Activated naive CD4-positive, alpha-beta T cell treated with anti-CD3 and anti-CD28 coated beads, Interleukin-2, amount 10 ng/mL, durations not matched to agents 7 days and 5 days (primary cell): Measurements from ENCODE around the gene TECPR2.
A peak's percentile ranks its signal among the peaks of the same experiment; 100 is the strongest.
"Not testable (repeated sequence)": the region's sequence is repeated elsewhere in the genome, so short reads cannot be mapped to it uniquely, and the experiment has no call there.

Experiments
- CTCF ChIA-PET: fragments of 350-600 bp; sonication (Branson Sonifier 250); formaldehyde crosslinking; loops from one replicate; lab custom pipeline; 2021; ENCODE audit warnings: antibody characterized with exemption; lab: Charles Lee
- DNase-seq: peaks from one replicate; pipeline ENCODE4 v3.0.0-alpha.2; 2020
- H3K27ac Mint-ChIP-seq: one replicate; pipeline ENCODE4 v1.8.0; 2021; ENCODE audit warnings: mild to moderate bottlenecking, moderate library complexity, mixed read lengths
- H3K27me3 Mint-ChIP-seq: one replicate; pipeline ENCODE4 v1.8.0; 2021; ENCODE audit warnings: mild to moderate bottlenecking, mixed read lengths
- H3K36me3 Mint-ChIP-seq: one replicate; pipeline ENCODE4 v1.8.0; 2021; ENCODE audit warnings: mixed read lengths
- H3K4me1 Mint-ChIP-seq: one replicate; pipeline ENCODE4 v1.8.0; 2021; ENCODE audit warnings: mixed read lengths
- H3K4me3 Mint-ChIP-seq: one replicate; pipeline ENCODE4 v1.8.0; 2021; ENCODE audit warnings: mild to moderate bottlenecking, moderate library complexity, mixed read lengths
- H3K9me3 Mint-ChIP-seq: one replicate; pipeline ENCODE4 v1.8.0; 2021; ENCODE audit warnings: mixed read lengths

The TECPR2 gene

DNA sequence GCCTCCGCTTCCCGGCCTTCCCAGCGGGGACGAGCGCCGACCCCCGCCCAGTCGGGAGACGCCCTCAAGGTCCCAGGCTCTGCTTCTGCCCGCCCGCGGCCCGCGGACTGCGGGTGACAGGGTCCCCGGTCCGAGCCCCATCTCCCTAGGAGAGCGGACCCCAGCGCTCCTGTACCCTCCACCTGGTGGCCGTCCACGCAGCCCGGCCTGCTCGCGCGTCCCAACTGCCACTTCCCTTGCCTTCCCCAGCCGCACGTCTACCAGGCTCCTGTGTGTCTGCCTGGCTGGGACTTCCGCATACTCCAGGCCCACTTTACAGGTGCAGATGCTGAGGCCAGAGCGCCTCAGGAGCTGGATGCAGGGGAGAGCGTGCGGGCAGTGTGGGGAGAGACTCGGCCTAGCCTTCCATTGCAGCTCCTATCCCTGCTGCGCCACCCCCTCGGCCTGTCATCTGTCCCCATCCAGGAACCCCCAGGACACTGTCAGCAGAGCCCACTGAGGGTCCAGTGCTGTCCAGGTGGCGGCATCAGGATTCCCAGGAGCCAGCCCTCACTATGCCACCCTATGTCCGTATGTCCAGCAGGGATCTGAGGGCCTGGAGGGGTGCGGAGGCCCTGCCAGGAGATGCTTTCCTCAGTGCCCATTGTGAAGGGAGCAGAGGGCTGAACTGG, 154.8 kb downstream of the TECPR2 start:
- peaks cover 8% of the 10 kb centered on the region for H3K4me1 Mint-ChIP-seq
- H3K9me3 Mint-ChIP-seq, result no peaks in the 10 kb centered on the region
- no peaks in the 10 kb centered on the region for H3K36me3 Mint-ChIP-seq
- H3K27ac Mint-ChIP-seq, result no peak overlapping the region
- peak overlapping the region; percentile 75 for H3K4me3 Mint-ChIP-seq
- CTCF ChIA-PET, result interaction anchor here (2.4 to 2.7 kb wide), 2 partner anchors 80 to 199 kb away, joined by 19 to 24 read pairs; partner anchors contain the start of gene ZNF839
- peaks cover 51% of the 10 kb centered on the region for H3K27me3 Mint-ChIP-seq
- DNase-seq, result peak; percentile 24

DNA sequence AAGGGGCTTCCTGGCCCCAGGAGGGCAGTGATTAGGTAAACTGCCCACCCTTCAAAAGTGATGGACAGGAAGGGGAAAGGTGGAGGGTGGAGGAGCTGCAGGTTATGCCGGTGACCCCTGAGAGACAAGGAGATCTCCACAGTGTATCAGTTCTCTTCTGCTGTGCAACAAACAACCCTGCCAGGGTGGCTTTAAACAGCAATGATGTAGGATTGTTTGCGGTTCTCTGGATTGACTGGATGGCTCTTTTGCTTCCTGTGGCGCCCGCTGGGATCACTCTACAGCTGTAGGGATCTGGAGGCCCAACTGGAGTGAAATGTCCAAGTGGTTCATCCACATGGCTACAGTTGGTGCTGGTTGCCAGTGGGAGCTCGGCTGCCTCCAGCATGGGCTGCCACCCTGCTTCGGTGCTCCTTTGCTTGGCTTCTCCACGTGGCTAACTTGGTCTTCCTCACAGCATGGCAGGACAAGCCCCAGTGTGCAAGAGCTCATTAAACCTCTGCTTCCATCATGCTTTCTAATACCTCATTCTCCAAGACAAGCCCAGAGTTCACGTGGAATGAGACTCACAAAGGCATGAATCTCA, 155.4 kb downstream of the TECPR2 start:
- Mint-ChIP-seq H3K4me1 (peaks cover 14% of the 10 kb centered on the region), H3K9me3 (no peaks in the 10 kb centered on the region), H3K36me3 (no peaks in the 10 kb centered on the region), H3K27me3 (peaks cover 52% of the 10 kb centered on the region), H3K27ac (no peak overlapping the region), H3K4me3 (peak overlapping the region; percentile 75)
- no peak for DNase-seq
- CTCF ChIA-PET, result interaction anchor here (2.4 to 2.7 kb wide), 2 partner anchors 81 to 200 kb away, joined by 19 to 24 read pairs; partner anchors contain the start of gene ZNF839

GRCh38 chr14:102519709-102520108, 157.0 kb downstream of the TECPR2 start:
- DNase-seq, result not testable (repeated sequence)
- CTCF ChIA-PET, result interaction anchor here (0.9 to 2.7 kb wide), 3 partner anchors 82 to 206 kb away, joined by 3 to 24 read pairs (median 19); partner anchors contain the start of gene ZNF839

DNA sequence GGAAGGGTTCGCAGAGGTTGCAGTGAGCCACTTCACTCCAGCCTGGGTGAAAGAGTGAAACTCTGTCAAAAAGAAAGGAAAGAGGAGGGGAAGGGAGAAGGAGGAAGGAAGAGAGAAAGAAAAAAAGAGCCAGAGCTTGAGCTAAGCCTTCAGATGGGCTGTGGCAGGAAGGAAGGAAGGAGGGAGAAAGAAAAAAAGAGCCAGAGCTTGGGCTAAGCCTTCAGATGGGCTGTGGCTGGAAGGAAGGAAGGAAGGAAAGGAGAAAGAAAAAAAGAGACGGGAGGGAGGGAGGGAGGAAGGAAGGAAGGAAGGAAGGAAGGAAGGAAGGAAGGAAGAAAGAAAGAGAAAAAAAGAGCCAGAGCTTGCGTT, 160.4 kb downstream of the TECPR2 start:
- no peak overlapping the region for H3K27ac Mint-ChIP-seq
- peak overlapping the region; percentile 60 for H3K4me3 Mint-ChIP-seq
- no peaks in the 10 kb centered on the region for H3K9me3 Mint-ChIP-seq
- peaks cover 23% of the 10 kb centered on the region for H3K27me3 Mint-ChIP-seq
- no peak for DNase-seq
- H3K36me3 Mint-ChIP-seq, result no peaks in the 10 kb centered on the region
- H3K4me1 Mint-ChIP-seq, result peaks cover 36% of the 10 kb centered on the region
- CTCF ChIA-PET, result interaction anchor here (1.3 to 2.6 kb wide), 4 partner anchors 8 to 86 kb away, joined by 3 to 12 read pairs (median 7); no protein-coding TSS in a partner anchor

More at GRCh38 chr14:102519709-102520108, 157.0 kb downstream of the TECPR2 start:
- Mint-ChIP-seq H3K27me3 (peaks cover 50% of the 10 kb centered on the region), H3K4me1 (peaks cover 28% of the 10 kb centered on the region)
- not testable (repeated sequence) for H3K27ac Mint-ChIP-seq, H3K36me3 Mint-ChIP-seq, H3K9me3 Mint-ChIP-seq, H3K4me3 Mint-ChIP-seq

DNA sequence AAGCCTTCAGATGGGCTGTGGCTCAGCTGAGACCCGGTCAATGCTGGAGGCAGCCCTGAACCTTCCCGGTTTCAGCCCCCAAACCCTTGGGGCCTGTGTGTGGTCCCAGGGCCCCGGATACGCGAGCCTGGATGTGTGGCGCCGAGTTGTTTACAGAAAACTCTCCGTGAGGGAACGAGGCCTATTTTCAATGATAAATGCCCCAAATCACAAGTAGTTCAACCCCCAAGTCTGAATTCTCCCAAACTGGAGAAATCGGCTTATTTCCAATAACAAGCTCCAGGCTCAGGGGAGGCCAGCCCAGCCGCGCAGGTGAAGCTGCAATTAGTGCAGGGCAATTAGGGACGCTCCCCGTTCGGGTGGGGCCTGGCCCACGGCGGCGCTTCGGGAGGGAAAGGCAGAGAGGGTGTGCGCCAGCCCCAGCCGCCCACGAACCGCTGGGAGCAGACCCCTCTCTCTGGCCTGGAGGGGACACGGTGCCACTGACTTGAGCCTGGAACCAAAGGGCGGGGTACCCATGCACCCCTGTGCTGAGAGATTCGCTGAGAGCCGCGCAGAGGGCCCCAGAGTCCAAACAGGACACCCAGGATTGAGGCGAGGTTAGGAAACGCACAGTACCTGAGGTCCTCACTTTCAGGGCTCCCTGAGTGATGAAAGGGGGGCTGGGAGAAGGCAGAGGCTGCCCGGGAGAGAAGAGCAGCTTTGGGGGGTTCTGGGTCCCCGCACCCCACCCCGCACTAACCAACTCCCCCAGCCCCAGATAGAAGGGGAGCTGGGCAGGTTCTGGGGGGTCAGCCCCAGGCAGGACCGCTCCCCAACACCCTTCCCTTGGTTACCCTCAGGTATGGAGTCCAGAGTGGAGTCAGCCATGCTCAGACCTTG, 161.1 kb downstream of the TECPR2 start:
- Mint-ChIP-seq H3K27ac (peak overlapping the region; percentile 49), H3K27me3 (peaks cover 17% of the 10 kb centered on the region)

GRCh38 chr14:102524451-102525218, 161.9 kb downstream of the TECPR2 start:
- Mint-ChIP-seq H3K9me3 (no peaks in the 10 kb centered on the region), H3K4me3 (peak overlapping the region; percentile 81), H3K36me3 (no peaks in the 10 kb centered on the region), H3K27me3 (peaks cover 13% of the 10 kb centered on the region), H3K27ac (peak overlapping the region; percentile 88), H3K4me1 (peaks cover 36% of the 10 kb centered on the region)
- peak; percentile 95 for DNase-seq
- CTCF ChIA-PET, result interaction anchor here (0.6 to 2.6 kb wide), 15 partner anchors 9 to 258 kb away, joined by 3 to 12 read pairs (median 3); no protein-coding TSS in a partner anchor

More for the DNA sequence above, 161.1 kb downstream of the TECPR2 start:
- peaks cover 36% of the 10 kb centered on the region for H3K4me1 Mint-ChIP-seq
- no peaks in the 10 kb centered on the region for H3K36me3 Mint-ChIP-seq
- peak overlapping the region; percentile 60 for H3K4me3 Mint-ChIP-seq
- no peak for DNase-seq
- no peaks in the 10 kb centered on the region for H3K9me3 Mint-ChIP-seq
- CTCF ChIA-PET, result interaction anchor here (0.9 to 2.6 kb wide), 12 partner anchors 9 to 251 kb away, joined by 3 to 12 read pairs (median 4); no protein-coding TSS in a partner anchor

DNA sequence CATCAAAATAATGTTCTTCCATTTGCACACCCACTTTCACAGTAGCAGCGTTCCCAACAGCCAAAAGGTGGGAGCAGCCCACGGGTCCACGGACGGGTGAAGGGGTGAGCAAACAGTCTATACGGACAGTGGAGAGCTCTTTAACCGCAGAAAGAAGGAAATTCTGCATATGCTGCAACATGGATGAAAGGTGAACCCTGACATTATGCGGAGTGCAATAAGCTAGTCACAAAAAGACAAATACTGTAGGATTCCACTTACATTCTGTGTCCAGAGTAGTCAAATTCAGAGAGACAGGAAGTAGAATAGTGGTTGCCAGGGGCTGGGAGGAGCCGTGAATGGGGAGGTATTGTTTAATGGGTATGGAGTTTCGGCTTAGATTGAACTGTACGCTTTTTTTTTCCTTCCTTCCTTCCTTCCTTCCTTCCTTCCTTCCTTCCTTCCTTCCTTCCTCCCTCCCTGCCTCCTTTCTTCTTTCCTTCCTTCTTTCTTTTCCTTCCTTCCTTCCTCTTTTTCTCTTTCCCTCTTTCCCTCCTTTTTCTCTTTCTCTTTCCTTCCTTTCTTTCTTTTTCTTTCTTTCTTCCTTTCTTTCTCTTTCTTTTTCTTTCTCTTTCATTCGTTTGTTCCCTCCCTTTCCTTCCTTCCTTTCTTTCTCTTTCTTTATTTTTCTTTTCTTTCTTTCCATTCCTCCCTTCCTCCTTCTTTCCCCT, 162.6 kb downstream of the TECPR2 start:
- peak; percentile 68 for DNase-seq
- Mint-ChIP-seq H3K27ac (peak overlapping the region; percentile 88), H3K4me1 (peaks cover 36% of the 10 kb centered on the region), H3K4me3 (peak overlapping the region; percentile 81), H3K9me3 (no peaks in the 10 kb centered on the region), H3K36me3 (no peaks in the 10 kb centered on the region), H3K27me3 (peaks cover 7% of the 10 kb centered on the region)
- CTCF ChIA-PET, result interaction anchor here (0.6 to 2.6 kb wide), 13 partner anchors 10 to 257 kb away, joined by 3 to 12 read pairs (median 3); no protein-coding TSS in a partner anchor

DNA sequence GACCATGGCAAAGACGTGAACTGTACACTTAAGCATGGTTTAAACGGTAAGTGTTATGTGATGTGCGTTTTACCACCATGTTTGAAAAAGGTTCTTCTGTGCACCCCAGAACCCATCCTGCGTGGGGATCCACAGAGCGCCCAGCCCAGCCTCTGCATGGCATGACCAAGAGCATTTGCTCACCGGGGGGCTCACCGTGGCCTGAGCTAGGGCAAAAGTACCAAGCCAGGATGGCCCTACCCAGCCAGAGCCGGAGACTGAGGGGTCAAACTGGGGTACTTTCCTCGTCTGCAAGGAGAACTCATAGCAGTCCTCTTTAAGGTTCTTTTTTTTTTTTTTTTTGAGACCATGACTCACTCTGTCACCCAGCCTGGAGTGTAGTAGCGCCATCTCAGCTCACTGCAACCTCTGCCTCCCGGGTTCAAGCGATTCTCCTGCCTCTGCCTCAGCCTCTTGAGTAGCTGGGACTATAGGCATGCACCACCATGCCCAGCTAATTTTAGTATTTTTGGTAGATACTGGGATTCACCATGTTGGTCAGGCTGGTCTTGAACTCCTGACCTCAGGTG, 163.3 kb downstream of the TECPR2 start:
- Mint-ChIP-seq H3K4me1 (peaks cover 42% of the 10 kb centered on the region), H3K27ac (peak overlapping the region; percentile 88), H3K27me3 (peaks cover 7% of the 10 kb centered on the region), H3K9me3 (no peaks in the 10 kb centered on the region), H3K4me3 (peak overlapping the region; percentile 81), H3K36me3 (no peaks in the 10 kb centered on the region)
- no peak for DNase-seq
- CTCF ChIA-PET, result interaction anchor here (1.4 to 1.5 kb wide), 2 partner anchors 10 to 208 kb away, joined by 6 to 9 read pairs; no protein-coding TSS in a partner anchor

GRCh38 chr14:102528431-102529170, 165.9 kb downstream of the TECPR2 start:
- no peak for DNase-seq
- Mint-ChIP-seq H3K9me3 (no peaks in the 10 kb centered on the region), H3K4me3 (no peak overlapping the region), H3K27me3 (no peaks in the 10 kb centered on the region), H3K27ac (no peak overlapping the region), H3K4me1 (peaks cover 35% of the 10 kb centered on the region), H3K36me3 (no peaks in the 10 kb centered on the region)
- CTCF ChIA-PET, result no interaction called here

DNA sequence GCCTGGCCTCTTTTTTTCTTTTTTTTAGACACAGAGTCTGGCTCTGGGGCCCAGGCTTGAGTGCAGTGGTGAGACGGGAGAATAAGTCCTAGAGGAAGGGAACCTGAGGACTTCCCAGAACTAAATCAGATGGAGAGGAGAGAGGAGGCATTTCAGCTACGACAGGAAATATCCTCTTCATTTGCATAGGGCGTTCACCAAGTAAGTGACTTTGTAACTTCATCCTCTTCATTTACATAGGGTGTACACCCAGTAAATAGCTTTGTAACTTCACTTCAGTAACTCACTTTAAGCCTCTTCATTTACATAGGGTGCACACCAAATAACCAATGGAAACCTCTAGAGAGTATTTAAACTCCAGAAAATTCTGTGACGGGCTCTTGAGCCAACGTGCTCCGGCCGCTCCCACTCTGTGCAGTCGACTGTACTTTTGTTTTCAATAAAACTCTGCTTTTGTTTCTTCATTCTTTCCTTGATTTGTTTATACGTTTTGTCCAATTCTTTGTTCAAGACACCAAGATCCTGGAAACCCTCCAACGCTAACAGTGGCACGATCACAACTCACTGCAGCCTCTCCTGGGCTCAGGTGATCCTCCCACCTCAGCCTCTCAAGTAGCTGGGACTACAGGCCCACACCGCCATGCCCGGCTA, 168.2 kb downstream of the TECPR2 start:
- Mint-ChIP-seq H3K4me3 (no peak overlapping the region), H3K4me1 (peaks cover 14% of the 10 kb centered on the region), H3K27me3 (peaks cover 4% of the 10 kb centered on the region), H3K9me3 (no peaks in the 10 kb centered on the region), H3K27ac (peak overlapping the region; percentile 45), H3K36me3 (no peaks in the 10 kb centered on the region)
- CTCF ChIA-PET, result no interaction called here
- DNase-seq, result no peak

DNA sequence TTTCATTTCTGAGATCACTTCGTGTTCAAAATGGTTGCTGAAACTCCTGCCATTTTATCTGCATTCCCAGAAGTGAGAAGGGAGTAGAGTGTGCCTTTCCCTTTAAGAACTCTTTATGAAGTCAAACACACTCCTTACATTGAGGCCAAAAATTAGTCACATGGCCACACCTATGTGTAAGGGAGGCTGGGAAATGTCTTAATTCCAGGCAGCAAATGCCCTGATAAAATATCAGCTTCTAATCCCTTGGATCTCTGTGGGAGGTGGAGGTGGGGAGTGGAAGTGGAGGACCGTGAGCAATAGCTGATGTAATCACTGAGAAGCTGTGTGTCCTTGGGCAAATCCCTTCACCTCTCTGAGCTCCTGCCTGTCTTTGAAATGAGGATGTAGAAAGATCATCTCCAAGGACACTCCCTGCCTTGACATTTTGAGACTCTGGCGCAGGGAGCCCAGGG, 169.5 kb downstream of the TECPR2 start:
- Mint-ChIP-seq H3K27ac (no peak overlapping the region), H3K27me3 (peaks cover 4% of the 10 kb centered on the region), H3K36me3 (no peaks in the 10 kb centered on the region), H3K4me3 (no peak overlapping the region), H3K4me1 (peaks cover 13% of the 10 kb centered on the region), H3K9me3 (no peaks in the 10 kb centered on the region)
- DNase-seq, result no peak
- CTCF ChIA-PET, result no interaction called here
